Karpas-422 (cell line): ENCODE results near the gene TBC1D22B. TPM values are rescaled to one million over a fixed set of nuclear protein-coding genes. Genes with fewer than 3 reads are reported as not detected.

Experiments used
- DNase-seq: peaks from one replicate; pipeline ENCODE4 v3.0.0-alpha.2; 2015
- H2AFZ ChIP-seq: fragments of 200-600 bp; sonication (generic); 2 replicates; pipeline ENCODE4 v1.6.1; 2014; ENCODE audit warnings: antibody characterized with exemption, low read length, mixed read lengths
- H3K27ac ChIP-seq: fragments of 200-600 bp; sonication (generic); 2 replicates; pipeline ENCODE4 v1.5.1; 2014; ENCODE audit warnings: mild to moderate bottlenecking, low read length, moderate library complexity
- H3K27me3 ChIP-seq: fragments of 200-600 bp; sonication (generic); 2 replicates; pipeline ENCODE4 v1.6.1; 2014; ENCODE audit warnings: low read length, mixed read lengths
- H3K36me3 ChIP-seq: fragments of 200-600 bp; sonication (generic); 2 replicates; pipeline ENCODE4 v1.6.1; 2014; ENCODE audit warnings: low read length, mixed read lengths; ENCODE audit not compliant: insufficient read depth
- H3K4me1 ChIP-seq: fragments of 200-600 bp; sonication (generic); 2 replicates; pipeline ENCODE4 v1.6.1; 2014; ENCODE audit warnings: mild to moderate bottlenecking, low read length, mixed read lengths
- H3K4me2 ChIP-seq: fragments of 200-600 bp; sonication (generic); 2 replicates; pipeline ENCODE4 v1.6.1; 2014; ENCODE audit warnings: low read length, low read depth, mild to moderate bottlenecking; ENCODE audit not compliant: poor library complexity, severe bottlenecking
- H3K4me3 ChIP-seq: fragments of 200-600 bp; sonication (generic); 2 replicates; pipeline ENCODE4 v1.5.1; 2014; ENCODE audit warnings: mild to moderate bottlenecking, antibody characterized with exemption, low read length, mixed read lengths
- H3K79me2 ChIP-seq: fragments of 200-600 bp; sonication (generic); 2 replicates; pipeline ENCODE4 v1.6.1; 2014; ENCODE audit warnings: mild to moderate bottlenecking, low read length, mixed read lengths
- H3K9ac ChIP-seq: fragments of 200-600 bp; sonication (generic); 2 replicates; pipeline ENCODE4 v1.6.0; 2014; ENCODE audit warnings: low read length
- H3K9me2 ChIP-seq: fragments of 200-600 bp; sonication (generic), shearing (Covaris generic); replicated peaks from 2 replicates; pipeline ENCODE4 v1.6.0; 2014; ENCODE audit warnings: mild to moderate bottlenecking, low read length, moderate library complexity; ENCODE audit not compliant: insufficient read depth
- H3K9me3 ChIP-seq: fragments of 300-700, 200-600 bp; sonication (generic); 2 replicates; pipeline ENCODE4 v1.6.1; 2014; ENCODE audit warnings: low read length, mixed read lengths
- H4K20me1 ChIP-seq: fragments of 200-600 bp; sonication (generic); 2 replicates; pipeline ENCODE4 v1.6.1; 2014; ENCODE audit warnings: mild to moderate bottlenecking, antibody characterized with exemption, low read length, low read depth; ENCODE audit not compliant: insufficient read depth
- total RNA-seq: library from RNA; depleted of rRNA; stranded (reverse); fragments of >200 nt; shearing (Covaris generic); gene quantifications from 2 replicates; pipeline ENCODE4 v1.2.3, GENCODE V29; 2014; ENCODE audit warnings: low replicate concordance

The TBC1D22B gene
- total RNA-seq, 1 experiment from 2014 or later = 9.2 TPM

DNA sequence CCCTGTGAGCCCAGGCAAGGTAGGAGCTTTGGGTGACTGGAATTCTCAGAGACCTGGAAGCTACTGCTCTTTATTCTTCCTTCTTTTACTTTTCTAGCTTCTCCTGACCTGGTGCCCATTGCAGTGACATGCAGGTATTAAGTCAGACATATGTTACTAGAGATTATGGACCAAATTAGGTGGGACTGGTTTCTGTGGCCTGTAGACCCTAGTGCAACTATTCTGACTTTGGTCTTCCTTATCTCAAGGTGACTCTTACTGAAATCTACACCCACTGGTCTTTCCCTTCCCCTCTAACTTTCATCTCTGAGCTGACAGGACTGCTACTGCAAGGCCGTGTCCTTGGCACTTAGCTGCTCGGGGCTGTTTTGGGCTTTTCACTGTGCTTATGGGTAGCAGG is 24.8 kb downstream of the TBC1D22B start:
- no peak overlapping the region for H3K4me2 ChIP-seq
- peaks cover 14% of the 10 kb centered on the region; the same call in 1 of the 2 replicates for H3K36me3 ChIP-seq
- no peaks in the 10 kb centered on the region for H3K9me2 ChIP-seq
- no peaks in the 10 kb centered on the region for H3K27me3 ChIP-seq
- peaks cover 4% of the 10 kb centered on the region for H3K4me1 ChIP-seq
- H3K9me3 ChIP-seq = no peaks in the 10 kb centered on the region
- H4K20me1 ChIP-seq = no peaks in the 10 kb centered on the region
- H3K4me3 ChIP-seq = no peak overlapping the region
- 0 out of 2 replicates have a peak, but pooled peaks cover 5% of the 10 kb centered on the region for H3K79me2 ChIP-seq
- no peak overlapping the region for H3K27ac ChIP-seq
- H3K9ac ChIP-seq = no peak overlapping the region
- no peak for DNase-seq
- no peak overlapping the region for H2AFZ ChIP-seq

DNA sequence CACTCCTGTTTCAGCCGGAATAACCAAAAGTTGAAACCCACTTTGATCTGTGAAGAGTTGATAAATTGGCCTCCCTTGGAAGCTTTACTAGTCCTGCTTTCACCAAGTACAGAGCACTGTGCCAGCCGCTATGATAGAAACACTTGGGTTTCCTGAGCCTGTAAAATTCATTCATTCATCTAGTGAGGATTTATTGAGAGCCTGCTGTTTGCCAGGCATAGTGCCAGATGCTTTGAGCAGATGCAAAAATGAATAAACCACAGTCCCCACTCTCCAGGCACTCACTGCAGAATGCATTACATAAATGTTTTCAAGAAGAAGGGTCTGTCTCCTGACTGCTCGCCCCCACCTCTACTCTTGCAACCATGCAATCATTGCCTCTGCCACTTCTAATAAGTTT is 25.7 kb downstream of the TBC1D22B start:
- Histone ChIP-seq H3K4me3 (no peak overlapping the region), H4K20me1 (no peaks in the 10 kb centered on the region), H2AFZ (no peak overlapping the region), H3K27me3 (no peaks in the 10 kb centered on the region), H3K27ac (no peak overlapping the region), H3K4me1 (peaks cover 1% of the 10 kb centered on the region), H3K9ac (no peak overlapping the region), H3K9me3 (no peaks in the 10 kb centered on the region), H3K79me2 (0 out of 2 replicates have a peak, but pooled peaks cover 1% of the 10 kb centered on the region), H3K36me3 (peaks cover 15% of the 10 kb centered on the region; the same call in 1 of the 2 replicates), H3K4me2 (no peak overlapping the region), H3K9me2 (no peaks in the 10 kb centered on the region)
- DNase-seq = no peak

DNA sequence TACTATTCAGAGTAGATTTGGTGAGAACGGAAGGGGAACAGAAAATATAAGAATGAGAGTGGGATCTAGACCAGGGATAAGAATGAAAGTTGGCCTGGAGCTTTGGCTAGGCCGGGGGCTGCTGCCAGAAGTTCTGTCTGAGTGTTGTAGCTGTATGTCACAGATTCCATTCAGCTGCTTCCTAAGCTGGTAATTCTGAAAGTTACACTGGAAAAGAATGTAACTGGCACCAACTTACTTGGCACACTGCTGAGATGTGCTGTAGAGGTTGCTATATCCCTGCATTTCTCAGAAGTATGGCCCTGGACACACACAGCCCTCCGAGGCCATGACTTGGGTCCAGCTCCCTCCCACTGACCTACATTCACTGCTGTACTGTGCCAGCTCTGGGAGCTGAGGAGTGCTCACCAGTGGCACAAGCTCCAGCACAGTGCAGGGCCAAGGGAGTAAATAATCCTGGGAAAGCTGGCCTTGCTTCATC is 26.1 kb downstream of the TBC1D22B start:
- no peaks in the 10 kb centered on the region for H3K79me2 ChIP-seq
- H3K9me3 ChIP-seq = no peaks in the 10 kb centered on the region
- no peaks in the 10 kb centered on the region for H3K4me1 ChIP-seq
- no peak overlapping the region for H3K4me2 ChIP-seq
- H3K9ac ChIP-seq = no peak overlapping the region
- no peaks in the 10 kb centered on the region for H4K20me1 ChIP-seq
- H3K9me2 ChIP-seq = no peaks in the 10 kb centered on the region
- H3K36me3 ChIP-seq = peaks cover 15% of the 10 kb centered on the region; the same call in 1 of the 2 replicates
- no peak overlapping the region for H3K27ac ChIP-seq
- H3K27me3 ChIP-seq = no peaks in the 10 kb centered on the region
- no peak overlapping the region for H2AFZ ChIP-seq
- DNase-seq = no peak
- no peak overlapping the region for H3K4me3 ChIP-seq

DNA sequence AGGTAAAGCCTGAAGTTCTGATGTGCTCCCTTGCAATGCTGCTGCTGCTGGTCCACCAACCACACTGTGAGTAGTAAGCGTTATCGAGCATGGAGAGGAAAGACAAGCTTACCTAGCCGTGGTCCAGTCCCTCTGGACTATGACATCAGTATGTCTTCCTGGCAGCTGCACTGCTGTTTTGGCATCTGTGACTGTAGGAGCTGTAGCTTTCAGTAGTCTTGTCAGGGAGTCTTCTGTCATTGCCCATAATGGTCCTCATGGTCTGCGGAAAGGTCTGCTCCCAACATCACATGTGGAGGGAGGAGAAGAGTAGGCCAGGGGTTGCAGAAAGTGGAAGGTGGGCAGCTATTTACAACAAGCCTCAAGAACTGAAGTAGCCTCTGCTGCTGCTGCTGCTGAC is 27.2 kb downstream of the TBC1D22B start:
- Histone ChIP-seq H3K4me2 (no peak overlapping the region), H4K20me1 (no peaks in the 10 kb centered on the region), H3K27me3 (no peaks in the 10 kb centered on the region), H3K4me1 (no peaks in the 10 kb centered on the region), H3K36me3 (peaks cover 15% of the 10 kb centered on the region; the same call in 1 of the 2 replicates), H2AFZ (no peak overlapping the region), H3K9me2 (no peaks in the 10 kb centered on the region), H3K9ac (no peak overlapping the region), H3K79me2 (no peaks in the 10 kb centered on the region), H3K9me3 (no peaks in the 10 kb centered on the region), H3K27ac (no peak overlapping the region), H3K4me3 (no peak overlapping the region)
- DNase-seq = no peak

DNA sequence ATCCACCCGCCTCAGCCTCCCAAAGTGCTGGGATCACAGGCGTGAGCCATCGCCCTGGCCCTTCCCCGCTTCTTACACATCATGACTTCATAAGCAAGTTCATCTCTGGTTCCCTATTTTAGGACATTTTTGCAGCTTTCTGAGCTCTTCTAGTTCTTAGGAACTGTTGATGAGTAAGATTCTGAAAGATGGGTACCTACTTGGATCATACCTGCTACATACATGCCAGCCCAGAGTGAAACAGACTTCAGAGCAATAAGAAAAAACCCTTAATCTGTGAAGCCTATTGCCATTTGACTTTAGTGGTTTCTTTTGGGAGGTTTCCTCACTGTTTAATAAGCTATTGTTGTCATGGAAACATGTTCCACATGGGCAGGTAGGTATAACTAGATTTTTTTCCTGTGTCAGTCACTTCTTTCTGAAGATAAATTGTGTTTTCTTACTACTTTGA is 28.3 kb downstream of the TBC1D22B start:
- H3K4me1 ChIP-seq = no peaks in the 10 kb centered on the region
- H3K9me3 ChIP-seq = no peaks in the 10 kb centered on the region
- no peak overlapping the region for H2AFZ ChIP-seq
- H4K20me1 ChIP-seq = no peaks in the 10 kb centered on the region
- H3K4me3 ChIP-seq = no peak overlapping the region
- no peaks in the 10 kb centered on the region for H3K9me2 ChIP-seq
- H3K9ac ChIP-seq = no peak overlapping the region
- H3K36me3 ChIP-seq = peaks cover 15% of the 10 kb centered on the region; the same call in 1 of the 2 replicates
- H3K27ac ChIP-seq = no peak overlapping the region
- H3K27me3 ChIP-seq = no peaks in the 10 kb centered on the region
- H3K79me2 ChIP-seq = no peaks in the 10 kb centered on the region
- DNase-seq = no peak
- no peak overlapping the region for H3K4me2 ChIP-seq

DNA sequence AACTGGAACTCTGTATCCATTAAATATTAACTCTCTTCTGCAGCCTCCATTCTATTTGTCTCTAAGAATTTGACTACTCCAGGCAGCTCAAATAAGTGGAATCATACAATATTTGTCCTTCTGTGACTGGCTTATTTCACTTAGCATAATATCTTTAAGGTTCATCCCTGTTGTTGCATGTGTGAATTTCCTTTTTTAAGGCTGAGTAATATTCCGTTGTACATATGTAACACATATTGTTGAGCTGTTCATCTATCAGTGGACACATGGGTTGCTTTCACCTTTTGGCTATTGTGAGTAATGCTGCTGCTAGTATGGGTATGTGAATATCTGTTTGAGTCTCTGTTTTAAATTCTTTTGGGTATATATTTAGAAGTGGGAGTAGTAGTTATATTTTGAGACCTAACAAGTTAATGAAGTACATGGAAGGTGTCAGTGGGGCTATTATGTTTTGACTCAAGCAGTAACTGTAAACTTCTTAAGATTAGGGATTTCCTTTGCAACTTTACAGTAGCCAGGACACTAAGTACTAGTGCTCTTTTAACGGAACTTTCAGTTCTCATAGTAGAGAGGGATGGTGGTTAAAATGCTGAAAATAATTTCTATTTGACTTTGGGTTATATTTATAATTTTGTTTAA is 30.1 kb downstream of the TBC1D22B start:
- no peak overlapping the region for H2AFZ ChIP-seq
- H3K9ac ChIP-seq = no peak overlapping the region
- H3K27me3 ChIP-seq = no peaks in the 10 kb centered on the region
- DNase-seq = no peak
- H4K20me1 ChIP-seq = no peaks in the 10 kb centered on the region
- H3K79me2 ChIP-seq = no peaks in the 10 kb centered on the region
- H3K27ac ChIP-seq = no peak overlapping the region
- H3K36me3 ChIP-seq = peaks cover 24% of the 10 kb centered on the region; the same call in 1 of the 2 replicates
- no peaks in the 10 kb centered on the region for H3K4me1 ChIP-seq
- no peaks in the 10 kb centered on the region for H3K9me2 ChIP-seq
- H3K4me2 ChIP-seq = no peak overlapping the region
- no peak overlapping the region for H3K4me3 ChIP-seq
- H3K9me3 ChIP-seq = no peaks in the 10 kb centered on the region

DNA sequence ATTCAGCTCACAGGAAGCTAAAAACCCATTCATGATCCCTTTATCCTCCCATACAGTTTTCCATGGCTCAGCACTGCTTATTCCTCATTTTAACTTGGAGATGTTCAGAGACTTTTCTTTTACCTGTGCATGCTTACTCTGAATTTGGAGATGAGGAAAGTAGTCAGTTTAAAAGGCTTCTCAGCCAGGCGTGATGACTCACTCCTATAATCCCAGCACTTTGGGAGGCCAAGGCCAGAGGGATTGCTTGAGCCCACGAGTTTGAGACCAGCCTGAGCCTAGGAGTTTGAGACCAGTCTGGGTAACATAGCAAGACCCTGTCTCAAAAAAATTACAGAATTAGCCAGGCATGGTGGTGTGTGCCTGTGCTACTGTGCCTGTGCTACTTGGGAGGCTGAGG is 30.7 kb downstream of the TBC1D22B start:
- H3K79me2 ChIP-seq = no peaks in the 10 kb centered on the region
- no peak for DNase-seq
- no peak overlapping the region for H3K4me2 ChIP-seq
- no peaks in the 10 kb centered on the region for H3K4me1 ChIP-seq
- no peak overlapping the region for H2AFZ ChIP-seq
- H3K4me3 ChIP-seq = no peak overlapping the region
- no peaks in the 10 kb centered on the region for H3K9me3 ChIP-seq
- no peaks in the 10 kb centered on the region for H3K27me3 ChIP-seq
- no peak overlapping the region for H3K27ac ChIP-seq
- H3K9me2 ChIP-seq = no peaks in the 10 kb centered on the region
- peaks cover 20% of the 10 kb centered on the region; the same call in 1 of the 2 replicates for H3K36me3 ChIP-seq
- no peaks in the 10 kb centered on the region for H4K20me1 ChIP-seq
- H3K9ac ChIP-seq = no peak overlapping the region

DNA sequence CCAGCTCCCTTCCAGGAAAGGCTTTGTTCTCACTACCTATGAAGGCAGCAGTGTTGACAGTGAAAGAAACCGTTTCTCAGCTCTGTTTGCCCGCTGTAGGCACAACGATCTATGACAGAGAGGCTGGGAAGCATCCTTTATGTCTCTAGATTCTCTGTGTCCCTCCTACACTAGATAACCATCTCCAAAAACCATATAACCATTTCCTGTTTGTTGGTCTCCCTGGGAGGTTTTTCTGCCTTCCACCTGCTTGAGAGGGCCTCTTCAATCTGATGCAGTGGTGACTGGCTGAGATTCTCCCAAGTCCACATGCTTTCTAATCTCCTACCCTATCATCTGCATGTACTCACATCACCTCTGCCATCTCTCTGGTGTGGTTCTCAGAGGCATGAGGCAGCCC is 32.4 kb downstream of the TBC1D22B start:
- H3K4me1 ChIP-seq = peaks cover 6% of the 10 kb centered on the region
- no peak overlapping the region for H3K27ac ChIP-seq
- no peaks in the 10 kb centered on the region for H3K9me2 ChIP-seq
- no peak overlapping the region for H3K4me2 ChIP-seq
- no peak overlapping the region for H2AFZ ChIP-seq
- no peaks in the 10 kb centered on the region for H3K9me3 ChIP-seq
- H3K4me3 ChIP-seq = no peak overlapping the region
- H3K36me3 ChIP-seq = peaks cover 20% of the 10 kb centered on the region; the same call in 1 of the 2 replicates
- H4K20me1 ChIP-seq = no peaks in the 10 kb centered on the region
- no peaks in the 10 kb centered on the region for H3K79me2 ChIP-seq
- DNase-seq = no peak
- no peak overlapping the region for H3K9ac ChIP-seq
- no peaks in the 10 kb centered on the region for H3K27me3 ChIP-seq
